Measurements from ENCODE around the gene PAQR5.

DNA sequence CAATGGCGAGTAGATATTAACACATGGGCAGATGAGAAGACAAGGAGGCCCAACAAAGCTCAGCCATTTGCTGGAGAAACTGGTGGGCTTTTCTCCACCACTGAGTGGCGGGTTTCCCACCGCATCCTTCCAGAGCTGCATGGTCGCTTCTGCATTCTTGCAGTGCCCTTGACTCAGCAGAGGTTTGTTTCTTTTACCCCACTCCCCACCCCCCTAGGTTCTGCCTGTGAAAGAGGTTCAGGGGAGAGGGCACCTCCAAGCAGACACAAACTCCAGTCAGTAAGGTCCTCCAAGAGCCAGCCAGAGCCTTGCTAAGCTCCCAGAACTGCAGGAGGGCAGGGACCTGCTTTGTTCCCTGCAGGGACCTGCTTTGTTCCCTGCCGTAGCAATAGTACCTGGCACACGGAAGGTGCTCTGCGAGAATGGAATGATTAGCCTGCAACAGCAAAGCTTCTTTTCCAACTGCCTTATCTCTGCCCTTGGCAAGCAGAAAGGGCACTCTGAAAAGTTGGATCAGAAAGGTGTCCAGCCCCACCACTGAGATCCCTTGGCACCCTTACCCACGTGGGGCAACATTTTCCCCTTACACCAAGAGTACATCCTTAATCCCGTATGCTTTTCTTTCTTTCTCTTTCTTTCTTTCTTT is 1.4 kb downstream of the PAQR5 start:
- TF ChIP-seq, protein P1, sequence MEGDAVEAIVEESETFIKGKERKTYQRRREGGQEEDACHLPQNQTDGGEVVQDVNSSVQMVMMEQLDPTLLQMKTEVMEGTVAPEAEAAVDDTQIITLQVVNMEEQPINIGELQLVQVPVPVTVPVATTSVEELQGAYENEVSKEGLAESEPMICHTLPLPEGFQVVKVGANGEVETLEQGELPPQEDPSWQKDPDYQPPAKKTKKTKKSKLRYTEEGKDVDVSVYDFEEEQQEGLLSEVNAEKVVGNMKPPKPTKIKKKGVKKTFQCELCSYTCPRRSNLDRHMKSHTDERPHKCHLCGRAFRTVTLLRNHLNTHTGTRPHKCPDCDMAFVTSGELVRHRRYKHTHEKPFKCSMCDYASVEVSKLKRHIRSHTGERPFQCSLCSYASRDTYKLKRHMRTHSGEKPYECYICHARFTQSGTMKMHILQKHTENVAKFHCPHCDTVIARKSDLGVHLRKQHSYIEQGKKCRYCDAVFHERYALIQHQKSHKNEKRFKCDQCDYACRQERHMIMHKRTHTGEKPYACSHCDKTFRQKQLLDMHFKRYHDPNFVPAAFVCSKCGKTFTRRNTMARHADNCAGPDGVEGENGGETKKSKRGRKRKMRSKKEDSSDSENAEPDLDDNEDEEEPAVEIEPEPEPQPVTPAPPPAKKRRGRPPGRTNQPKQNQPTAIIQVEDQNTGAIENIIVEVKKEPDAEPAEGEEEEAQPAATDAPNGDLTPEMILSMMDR (IDR thresholded peaks at IDR 0.05; ENCODE audit: low read length) = no peak
- no peak for TF ChIP-seq EZH2 (IDR thresholded peaks at IDR 0.05; ENCODE audit: borderline replicate concordance, low read length)

Data from OCI-LY1 (cell line).